Kidney epithelial cell (primary cell): ENCODE data around the gene FA2H. TPM values are rescaled to one million over a fixed set of nuclear protein-coding genes. Genes with fewer than 3 reads are reported as not detected.

Experiments
- DNase-seq: peaks from one replicate; pipeline ENCODE4 v3.0.0-alpha.2; 2010; ENCODE audit warnings: low read depth
- H3K27me3 ChIP-seq: 2 replicates; pipeline ENCODE4 v1.6.0; 2011; ENCODE audit warnings: low read length; ENCODE audit not compliant: control insufficient read depth, insufficient read depth
- H3K36me3 ChIP-seq: 2 replicates; pipeline ENCODE4 v1.5.1; 2011; ENCODE audit warnings: low read length; ENCODE audit not compliant: control insufficient read depth, insufficient read depth
- H3K4me3 ChIP-seq: 2 replicates; pipeline ENCODE4 v1.5.1; 2011; ENCODE audit warnings: low read depth, mild to moderate bottlenecking, control low read depth, low read length
- total RNA-seq: library from RNA; depleted of rRNA; stranded (reverse); fragments of >200 nt; gene quantifications from 2 replicates; pipeline ENCODE4 v1.2.3, GENCODE V29; 2015
- TF ChIP-seq, protein P1 (sequence below): IDR thresholded peaks from 2 replicates; pipeline ENCODE4 v1.5.1; 2011; ENCODE audit warnings: mild to moderate bottlenecking, moderate library complexity, low read length, control low read depth, inconsistent platforms; ENCODE audit not compliant: insufficient read depth, poor library complexity, severe bottlenecking

Gene FA2H
- total RNA-seq, 1 donor from 2014 or later: 12.4 TPM

DNA sequence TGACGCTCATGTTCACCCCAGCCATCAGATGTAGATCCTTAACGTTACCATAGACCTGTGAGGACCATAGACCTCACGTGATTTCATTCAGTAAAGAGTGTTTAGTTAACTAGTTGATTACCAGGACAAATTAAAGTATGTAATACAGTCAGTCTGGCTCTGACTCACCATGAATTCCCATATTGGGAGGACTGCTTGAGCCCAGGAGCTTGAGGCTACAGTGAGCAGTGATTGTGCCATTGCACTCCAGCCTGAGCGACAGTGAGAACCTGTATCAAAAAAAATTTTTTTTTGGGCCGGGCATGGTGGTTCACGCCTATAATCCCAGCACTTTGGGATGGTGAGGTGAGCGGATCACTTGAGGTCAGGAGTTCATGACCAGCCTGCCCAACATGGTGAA, 13.5 kb upstream of the FA2H start:
- TF ChIP-seq, protein P1, sequence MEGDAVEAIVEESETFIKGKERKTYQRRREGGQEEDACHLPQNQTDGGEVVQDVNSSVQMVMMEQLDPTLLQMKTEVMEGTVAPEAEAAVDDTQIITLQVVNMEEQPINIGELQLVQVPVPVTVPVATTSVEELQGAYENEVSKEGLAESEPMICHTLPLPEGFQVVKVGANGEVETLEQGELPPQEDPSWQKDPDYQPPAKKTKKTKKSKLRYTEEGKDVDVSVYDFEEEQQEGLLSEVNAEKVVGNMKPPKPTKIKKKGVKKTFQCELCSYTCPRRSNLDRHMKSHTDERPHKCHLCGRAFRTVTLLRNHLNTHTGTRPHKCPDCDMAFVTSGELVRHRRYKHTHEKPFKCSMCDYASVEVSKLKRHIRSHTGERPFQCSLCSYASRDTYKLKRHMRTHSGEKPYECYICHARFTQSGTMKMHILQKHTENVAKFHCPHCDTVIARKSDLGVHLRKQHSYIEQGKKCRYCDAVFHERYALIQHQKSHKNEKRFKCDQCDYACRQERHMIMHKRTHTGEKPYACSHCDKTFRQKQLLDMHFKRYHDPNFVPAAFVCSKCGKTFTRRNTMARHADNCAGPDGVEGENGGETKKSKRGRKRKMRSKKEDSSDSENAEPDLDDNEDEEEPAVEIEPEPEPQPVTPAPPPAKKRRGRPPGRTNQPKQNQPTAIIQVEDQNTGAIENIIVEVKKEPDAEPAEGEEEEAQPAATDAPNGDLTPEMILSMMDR: no peak
- Histone ChIP-seq H3K4me3 (no peak overlapping the region), H3K36me3 (no peaks in the 10 kb centered on the region), H3K27me3 (no peaks in the 10 kb centered on the region)
- no peak for DNase-seq

DNA sequence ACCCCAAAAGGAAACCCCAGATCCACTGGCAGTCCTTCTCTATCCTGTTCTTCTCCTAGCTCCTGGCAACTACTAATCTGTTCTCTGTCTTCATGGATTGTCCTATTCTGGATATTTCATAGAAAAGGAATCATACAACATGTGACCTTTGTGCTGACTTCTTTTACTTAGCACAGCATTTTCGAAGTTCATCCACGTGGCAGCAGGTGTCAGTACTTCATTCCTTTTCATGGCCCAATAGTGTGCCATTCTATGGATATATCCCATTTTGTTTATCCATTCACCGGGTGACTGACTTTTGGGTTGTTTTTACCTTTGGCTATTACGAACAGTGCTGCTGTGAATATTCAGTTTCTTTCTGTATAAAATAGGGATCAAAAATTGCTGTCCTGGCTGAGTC, 10.4 kb upstream of the FA2H start:
- no peak for DNase-seq
- TF ChIP-seq, protein P1: no peak
- Histone ChIP-seq H3K27me3 (no peaks in the 10 kb centered on the region), H3K36me3 (no peaks in the 10 kb centered on the region), H3K4me3 (no peak overlapping the region)

DNA sequence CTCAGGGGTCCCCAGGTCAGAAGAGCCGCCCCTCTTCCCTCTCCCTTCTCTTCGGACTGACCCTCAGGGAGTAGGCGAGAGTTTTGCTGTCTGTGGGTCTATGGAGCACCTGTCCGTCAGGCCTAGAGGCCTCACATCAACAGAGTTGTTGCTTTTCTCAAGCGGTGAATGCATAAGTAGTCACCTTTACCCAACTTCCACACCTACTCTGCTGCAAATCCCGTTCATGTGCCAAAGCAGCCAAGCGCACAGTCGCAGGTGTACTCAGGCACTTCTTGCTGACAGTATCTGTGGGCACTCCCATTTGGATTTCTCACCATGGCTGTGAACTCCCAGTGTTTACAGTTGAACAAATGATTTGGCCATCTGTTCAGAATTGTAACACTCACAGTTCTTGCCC, 4.0 kb upstream of the FA2H start:
- Histone ChIP-seq H3K36me3 (no peaks in the 10 kb centered on the region), H3K27me3 (peaks cover 4% of the 10 kb centered on the region), H3K4me3 (no peak overlapping the region)
- DNase-seq: no peak
- TF ChIP-seq, protein P1: no peak

DNA sequence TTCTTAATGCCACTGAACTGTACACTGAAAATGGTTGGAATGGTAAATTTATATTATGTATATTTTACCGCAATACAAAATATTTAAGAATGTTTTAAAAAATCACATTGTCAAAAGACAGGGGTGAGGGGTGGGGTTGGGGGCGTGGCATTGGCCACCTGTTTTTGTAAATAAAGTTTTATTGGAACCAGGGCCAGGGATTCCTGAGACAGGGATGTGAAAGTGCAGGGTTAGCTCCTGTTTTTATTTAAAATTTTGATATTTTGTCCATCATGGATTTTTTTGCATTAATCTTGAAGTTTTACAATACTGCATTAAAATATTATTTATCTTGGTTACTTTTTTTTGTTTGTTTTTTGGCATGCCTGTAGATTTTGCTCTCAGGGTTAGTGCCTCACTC, 2.3 kb upstream of the FA2H start:
- Histone ChIP-seq H3K4me3 (no peak overlapping the region), H3K27me3 (peaks cover 4% of the 10 kb centered on the region), H3K36me3 (no peaks in the 10 kb centered on the region)
- no peak for DNase-seq
- TF ChIP-seq, protein P1: no peak

DNA sequence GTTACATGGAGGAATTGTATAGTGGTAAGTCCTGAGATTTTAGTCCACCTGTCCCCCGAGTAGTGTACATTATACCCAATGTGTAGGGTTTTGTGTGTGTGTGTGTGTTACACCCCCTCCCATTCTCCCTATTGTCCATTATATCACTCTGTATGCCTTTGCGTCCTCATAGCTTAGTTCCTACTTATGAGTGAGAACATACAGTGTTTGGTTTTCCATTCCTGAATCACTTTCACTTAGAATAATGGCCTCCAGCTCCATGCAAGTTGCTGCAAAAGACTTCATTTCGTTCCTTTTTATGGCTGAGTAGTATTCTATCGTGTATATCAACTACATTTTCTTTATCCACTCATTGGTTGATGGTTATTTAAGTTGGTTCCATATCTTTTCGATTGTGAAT, 635 bp upstream of the FA2H start:
- Histone ChIP-seq H3K36me3 (no peaks in the 10 kb centered on the region), H3K27me3 (peaks cover 4% of the 10 kb centered on the region), H3K4me3 (peak overlapping the region; percentile 41)
- DNase-seq: no peak
- TF ChIP-seq, protein P1: no peak

DNA sequence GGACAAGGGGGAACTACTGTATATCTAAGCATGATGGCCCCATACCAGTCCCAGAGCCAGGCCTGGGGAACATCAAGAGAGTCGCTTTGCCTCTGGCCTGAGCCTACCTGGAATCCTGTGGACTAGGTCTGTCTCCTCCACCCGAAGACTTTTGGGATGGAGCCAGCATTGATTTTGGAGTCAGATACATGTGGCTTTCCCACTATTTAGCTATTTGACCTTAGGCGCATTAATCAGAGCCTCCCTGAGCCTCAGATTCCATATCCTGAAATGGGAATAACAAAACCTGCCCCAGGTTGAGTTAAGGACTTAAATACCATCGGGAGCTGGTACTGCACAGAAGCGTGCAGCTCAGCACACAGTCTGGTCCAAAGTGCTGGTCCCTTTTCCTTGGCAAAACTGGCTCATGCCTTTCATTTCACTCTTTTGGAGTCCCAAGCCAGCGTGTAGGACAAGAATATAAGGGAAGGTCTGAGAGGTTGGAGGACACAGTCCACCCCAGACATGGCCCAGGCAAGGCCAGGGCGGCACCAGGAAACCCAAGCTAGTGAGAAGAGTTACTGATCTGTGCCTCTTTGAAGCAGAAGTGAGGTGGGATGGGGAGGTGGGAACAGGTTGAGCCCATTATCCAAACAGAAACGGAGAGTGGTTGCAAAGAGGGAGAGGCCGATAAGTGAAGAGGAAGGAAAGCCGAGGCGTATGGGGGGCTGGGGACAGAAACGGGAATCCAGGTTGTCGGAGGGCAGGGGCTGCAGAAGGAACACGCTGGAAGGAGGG, 986 bp downstream of the FA2H start:
- Histone ChIP-seq H3K4me3 (peak overlapping the region; percentile 43), H3K27me3 (peaks cover 4% of the 10 kb centered on the region), H3K36me3 (no peaks in the 10 kb centered on the region)
- TF ChIP-seq, protein P1: no peak
- DNase-seq: no peak
